GM18870 (cell line): ENCODE results near the gene C11orf98.

Experiments
- ATAC-seq: cut with Tn5 transposase; IDR thresholded peaks from one replicate; pipeline ENCODE4 v1.9.1; 2021; ENCODE audit warnings: moderate library complexity; ENCODE audit not compliant: unreplicated experiment

Gene C11orf98

GRCh38 chr11:62613291-62613778 is 51.7 kb downstream of the C11orf98 start:
- ATAC-seq, result no peak
